Mucosa of rectum (tissue), 2 donors: Measurements from ENCODE around the gene AIPL1.

Experiments
- H3K27ac ChIP-seq, 2 donors: one replicate each; pipeline ENCODE4 v1.7.0; 2013; ENCODE audit warnings: inconsistent platforms in 2 of 2, low read depth in 2 of 2, low read length in 2 of 2
- H3K27me3 ChIP-seq, 2 donors: one replicate each; pipeline ENCODE4 v1.7.0; 2013; ENCODE audit warnings: low read length in 2 of 2; ENCODE audit not compliant: control insufficient read depth in 2 of 2, insufficient read depth in 2 of 2
- H3K36me3 ChIP-seq, 2 donors: one replicate each; pipeline ENCODE4 v1.7.0; 2013; ENCODE audit warnings: low read length in 2 of 2; ENCODE audit not compliant: control insufficient read depth in 2 of 2, insufficient read depth in 2 of 2
- H3K4me1 ChIP-seq, 2 donors: one replicate each; pipeline ENCODE4 v1.7.0; 2013; ENCODE audit warnings: low read length in 2 of 2, mild to moderate bottlenecking in 1 of 2; ENCODE audit not compliant: control insufficient read depth in 2 of 2, insufficient read depth in 2 of 2
- H3K4me3 ChIP-seq, 2 donors: one replicate each; pipeline ENCODE4 v1.7.0; 2013; ENCODE audit warnings: low read length in 2 of 2
- H3K9ac ChIP-seq, 2 donors: one replicate each; pipeline ENCODE4 v1.7.0; 2013; ENCODE audit warnings: low read length in 2 of 2, low read depth in 1 of 2, mild to moderate bottlenecking in 1 of 2
- H3K9me3 ChIP-seq, 2 donors: one replicate each; pipeline ENCODE4 v1.7.0; 2013; ENCODE audit warnings: low read length in 2 of 2; ENCODE audit not compliant: control insufficient read depth in 2 of 2
- donor health status: healthy.
- donor health status: Normal muscosa, but diverticular disease.

The AIPL1 gene

DNA sequence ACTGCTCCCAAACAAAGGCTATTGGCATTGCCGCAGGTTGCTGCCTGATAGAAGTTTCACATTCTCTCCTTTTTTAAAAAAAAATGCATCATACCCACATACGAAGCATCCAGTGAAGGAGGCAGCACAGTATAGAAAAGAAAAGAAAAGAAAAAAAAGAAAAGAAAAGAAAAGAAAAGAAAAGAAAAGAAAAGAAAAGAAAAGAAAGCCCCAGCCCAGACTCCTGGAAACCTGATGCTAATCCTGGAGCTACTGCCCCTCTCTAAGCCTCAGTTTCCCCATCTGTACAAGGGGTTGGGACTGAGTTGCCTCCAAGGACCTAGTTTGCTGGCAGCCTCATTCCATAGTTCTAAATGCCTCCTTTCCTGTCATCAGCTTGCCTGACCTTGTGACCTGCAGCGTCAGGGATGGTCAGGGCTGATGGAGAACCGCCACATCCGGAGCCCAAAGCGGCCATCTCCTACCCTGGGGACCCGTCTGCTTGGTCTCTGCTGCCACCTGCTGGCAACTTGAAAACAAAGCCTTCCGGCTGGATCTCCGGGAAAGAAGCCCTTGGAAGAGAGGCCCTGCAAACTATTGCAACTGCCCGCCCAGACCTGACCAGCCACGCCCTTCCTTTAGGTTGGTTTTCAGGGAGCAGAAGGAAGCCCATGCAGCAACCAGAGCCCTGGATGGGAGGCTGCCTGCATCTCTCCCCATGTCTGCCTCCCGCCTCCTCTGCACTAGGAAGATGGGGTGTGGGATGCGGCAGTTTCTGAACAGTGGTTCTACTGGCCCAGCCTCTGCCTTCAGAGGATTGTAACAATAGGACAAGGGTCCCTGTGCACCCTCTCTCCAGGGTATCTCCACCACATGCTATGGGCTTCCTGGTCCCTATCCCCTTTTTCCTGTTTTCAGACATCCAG lies 13.0 kb downstream of the AIPL1 start:
- H3K4me1 ChIP-seq: no peaks in the 10 kb centered on the region
- no peaks in the 10 kb centered on the region for H3K36me3 ChIP-seq
- H3K27ac ChIP-seq: no peak overlapping the region
- no peak overlapping the region for H3K9ac ChIP-seq
- no peaks in the 10 kb centered on the region for H3K9me3 ChIP-seq
- no peak overlapping the region for H3K4me3 ChIP-seq
- peaks cover 3 to 8% of the 10 kb centered on the region in 2 donors for H3K27me3 ChIP-seq

DNA sequence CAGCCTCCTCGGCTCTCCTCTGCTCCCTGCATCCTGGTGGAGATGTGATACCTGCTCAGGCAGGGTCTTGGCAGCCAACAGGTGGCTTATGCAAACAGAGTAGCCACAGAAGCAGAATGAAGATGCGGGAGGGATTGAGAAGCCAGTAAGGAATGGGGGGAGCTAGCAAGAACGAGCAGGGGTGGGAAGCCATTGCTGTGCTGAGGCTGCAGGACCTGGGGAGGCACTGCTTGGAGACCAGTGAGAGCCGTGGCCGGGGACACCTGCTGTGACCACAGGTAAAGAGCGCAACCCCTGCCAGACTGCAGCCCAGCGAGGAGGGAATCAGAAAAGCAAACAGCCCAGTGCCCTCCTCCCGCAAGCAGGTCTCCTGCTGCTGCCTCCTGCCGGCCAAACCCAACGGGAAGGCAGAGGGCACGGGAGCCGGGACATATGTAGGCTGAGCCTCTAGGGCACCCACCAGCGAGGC lies 14.7 kb downstream of the AIPL1 start:
- no peaks in the 10 kb centered on the region for H3K4me1 ChIP-seq
- H3K36me3 ChIP-seq: no peaks in the 10 kb centered on the region
- no peak overlapping the region for H3K9ac ChIP-seq
- H3K9me3 ChIP-seq: no peaks in the 10 kb centered on the region
- no peak overlapping the region for H3K4me3 ChIP-seq
- H3K27me3 ChIP-seq: peaks cover 3 to 8% of the 10 kb centered on the region in 2 donors
- no peak overlapping the region for H3K27ac ChIP-seq

DNA sequence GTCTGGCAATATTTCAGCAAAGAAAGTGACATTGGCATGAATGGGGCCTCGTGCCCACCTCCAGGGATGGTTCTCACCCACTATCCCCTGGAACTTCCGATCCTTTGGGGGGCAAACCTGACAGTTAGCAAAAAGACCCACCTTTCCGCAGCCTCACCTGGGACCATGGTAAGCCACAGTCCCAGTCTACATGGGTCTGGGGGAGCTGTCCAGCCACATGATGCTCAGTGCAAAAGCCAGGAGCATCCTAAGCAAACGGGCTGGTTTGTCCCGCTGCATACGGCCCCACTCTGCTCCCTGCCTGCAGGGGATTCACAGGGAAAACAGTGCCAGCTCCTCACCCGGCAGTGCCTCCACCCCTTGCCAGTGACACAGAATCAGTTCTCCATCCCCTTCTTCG lies 19.3 kb downstream of the AIPL1 start:
- H3K27ac ChIP-seq: no peak overlapping the region
- no peaks in the 10 kb centered on the region for H3K4me1 ChIP-seq
- H3K4me3 ChIP-seq: no peak overlapping the region
- no peak overlapping the region for H3K9ac ChIP-seq
- H3K9me3 ChIP-seq: no peaks in the 10 kb centered on the region
- H3K36me3 ChIP-seq: no peaks in the 10 kb centered on the region
- H3K27me3 ChIP-seq: peaks cover 5 to 9% of the 10 kb centered on the region in 2 donors

DNA sequence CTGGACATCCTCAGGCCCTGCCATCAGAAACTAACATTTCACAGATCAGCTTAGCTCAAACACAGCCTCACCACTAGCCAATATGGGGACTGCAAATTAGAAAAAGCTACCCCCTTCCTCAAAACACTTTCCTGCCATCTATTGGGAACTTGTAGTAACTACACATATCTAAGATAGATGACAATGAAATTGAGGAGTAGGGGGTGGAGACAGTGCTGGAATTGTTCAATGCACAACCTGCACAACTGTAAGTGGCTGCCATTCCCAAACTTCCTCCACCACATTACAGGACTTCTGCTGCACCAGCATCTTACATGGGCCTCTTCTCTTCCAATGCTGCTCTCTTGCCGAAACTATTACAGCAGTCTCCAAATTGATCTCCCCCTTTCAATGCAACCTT lies 21.9 kb downstream of the AIPL1 start:
- Histone ChIP-seq H3K4me1 (no peaks in the 10 kb centered on the region), H3K4me3 (no peak overlapping the region), H3K9ac (no peak overlapping the region), H3K9me3 (no peaks in the 10 kb centered on the region), H3K27me3 (peaks cover 1 to 4% of the 10 kb centered on the region in 2 donors), H3K36me3 (no peaks in the 10 kb centered on the region), H3K27ac (no peak overlapping the region)

DNA sequence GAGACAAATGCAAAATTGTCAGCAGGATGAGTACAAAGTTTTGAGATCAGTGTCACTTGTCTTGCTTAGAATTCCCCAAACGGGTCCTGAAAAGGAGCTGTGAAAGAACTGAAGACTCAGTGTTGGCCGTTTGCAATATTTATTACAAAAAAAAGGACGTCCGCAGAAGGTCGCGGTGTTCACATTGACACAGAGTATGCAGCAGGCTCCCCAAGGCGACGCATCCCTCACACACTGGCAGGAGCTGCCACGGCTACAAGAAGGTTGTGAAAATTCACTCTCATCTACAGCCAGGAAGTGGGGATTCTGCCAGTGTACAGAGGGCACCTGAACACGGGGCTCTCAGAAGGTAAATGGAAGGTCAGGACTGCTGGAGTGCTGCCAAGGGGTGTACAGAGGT lies 26.2 kb downstream of the AIPL1 start:
- Histone ChIP-seq H3K4me3 (no peak overlapping the region), H3K27me3 (peaks cover 0 to 3% of the 10 kb centered on the region in 2 donors), H3K9me3 (no peaks in the 10 kb centered on the region), H3K4me1 (no peaks in the 10 kb centered on the region), H3K36me3 (no peaks in the 10 kb centered on the region), H3K27ac (no peak overlapping the region), H3K9ac (no peak overlapping the region)

DNA sequence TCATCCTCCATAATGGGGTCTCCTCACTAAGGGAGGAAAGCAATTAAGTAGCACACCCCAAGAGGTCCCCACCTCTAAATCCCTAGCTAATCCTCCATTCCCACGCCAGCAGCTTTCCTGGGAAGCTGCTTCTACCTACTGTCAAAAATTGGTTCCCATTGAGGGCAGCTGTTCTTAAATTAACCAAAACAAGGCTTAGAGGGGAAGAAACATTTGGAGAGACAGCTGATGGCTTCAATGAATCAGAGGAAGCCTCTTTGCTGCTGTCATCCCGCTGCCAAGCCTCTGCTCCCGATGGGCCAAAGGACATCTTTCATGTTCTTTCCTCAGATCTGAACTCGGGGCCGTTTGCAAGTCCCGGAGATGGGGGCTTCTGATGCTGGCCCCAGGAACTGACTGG lies 26.6 kb downstream of the AIPL1 start:
- no peaks in the 10 kb centered on the region for H3K36me3 ChIP-seq
- no peak overlapping the region for H3K9ac ChIP-seq
- H3K4me1 ChIP-seq: no peaks in the 10 kb centered on the region
- no peaks in the 10 kb centered on the region for H3K9me3 ChIP-seq
- H3K4me3 ChIP-seq: no peak overlapping the region
- H3K27me3 ChIP-seq: peaks cover 0 to 3% of the 10 kb centered on the region in 2 donors
- no peak overlapping the region for H3K27ac ChIP-seq

DNA sequence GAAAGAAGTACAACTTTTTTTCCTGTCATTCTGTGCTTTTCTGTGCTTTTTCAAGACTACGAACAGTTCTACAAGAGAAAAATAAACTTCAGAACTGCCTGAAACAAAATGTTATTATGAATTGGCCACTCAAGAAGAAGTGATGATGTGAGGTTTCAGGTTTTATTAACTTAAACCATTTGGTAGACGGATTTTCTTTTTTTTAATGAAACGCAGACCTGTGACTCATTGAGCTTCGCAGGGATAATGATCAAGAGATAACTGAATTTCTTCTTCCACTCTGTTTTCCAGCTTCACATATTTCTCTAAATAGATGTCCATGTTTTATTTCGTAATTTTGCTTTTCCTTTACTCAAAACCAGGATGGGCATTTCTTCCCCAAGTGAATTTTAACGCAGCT lies 32.7 kb downstream of the AIPL1 start:
- Histone ChIP-seq H3K9me3 (no peaks in the 10 kb centered on the region), H3K27me3 (peaks cover 3 to 6% of the 10 kb centered on the region in 2 donors)

DNA sequence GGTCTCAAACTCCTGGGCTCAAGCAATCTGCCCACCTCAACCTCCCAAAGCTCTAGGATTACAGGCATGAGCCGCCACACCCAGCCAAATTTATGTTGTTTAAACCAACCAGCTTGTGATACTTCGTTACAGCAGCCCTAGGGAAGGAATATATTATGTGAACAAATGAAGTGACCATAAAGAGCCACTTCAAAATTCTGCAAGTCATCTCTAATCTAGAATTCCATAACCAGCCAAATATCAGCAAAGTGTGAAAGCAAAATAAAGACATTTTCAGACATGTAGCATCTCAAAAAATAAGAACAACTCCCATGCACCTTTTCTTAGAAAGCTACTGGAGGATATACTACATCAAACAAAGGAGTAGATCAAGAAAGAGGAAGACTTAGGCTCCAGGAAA lies 36.0 kb downstream of the AIPL1 start:
- no peak overlapping the region for H3K27ac ChIP-seq
- no peak overlapping the region for H3K9ac ChIP-seq
- no peaks in the 10 kb centered on the region for H3K4me1 ChIP-seq
- peaks cover 4 to 10% of the 10 kb centered on the region in 2 donors for H3K27me3 ChIP-seq
- no peaks in the 10 kb centered on the region for H3K9me3 ChIP-seq
- H3K36me3 ChIP-seq: no peaks in the 10 kb centered on the region
- no peak overlapping the region for H3K4me3 ChIP-seq

More for the DNA sequence above, 32.7 kb downstream of the AIPL1 start:
- H3K36me3 ChIP-seq: no peaks in the 10 kb centered on the region
- H3K4me1 ChIP-seq: no peaks in the 10 kb centered on the region
- H3K27ac ChIP-seq: no peak overlapping the region
- no peak overlapping the region for H3K9ac ChIP-seq
- H3K4me3 ChIP-seq: no peak overlapping the region

DNA sequence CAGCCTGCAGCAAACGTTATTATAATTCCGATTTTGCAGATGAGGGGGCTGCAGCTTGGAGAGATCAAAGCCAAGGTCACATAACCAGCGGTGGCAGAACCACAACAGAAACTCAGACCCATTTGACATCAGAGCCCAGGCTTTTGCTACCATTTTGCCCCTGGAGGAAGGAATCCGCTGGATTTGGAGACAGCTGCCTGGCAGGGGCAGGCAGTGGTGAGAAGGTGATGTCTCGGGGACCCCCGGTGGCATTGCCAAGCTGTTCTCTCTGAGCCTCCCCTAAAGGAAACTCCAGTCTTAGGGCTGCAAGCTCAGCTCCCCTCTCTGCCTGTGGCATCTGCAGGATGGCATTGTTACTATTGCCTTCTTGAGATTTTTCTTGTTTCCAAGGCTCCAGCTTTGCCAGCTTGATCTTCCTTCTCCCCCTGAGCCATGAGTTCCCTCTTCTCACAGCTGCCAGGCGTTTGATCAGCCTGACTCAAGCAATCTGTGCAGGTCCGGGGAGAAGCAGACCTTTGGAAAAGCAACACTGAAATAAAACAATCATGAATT lies 40.8 kb downstream of the AIPL1 start:
- no peaks in the 10 kb centered on the region for H3K4me1 ChIP-seq
- H3K27ac ChIP-seq: no peak overlapping the region
- H3K9ac ChIP-seq: no peak overlapping the region
- no peaks in the 10 kb centered on the region for H3K9me3 ChIP-seq
- H3K36me3 ChIP-seq: no peaks in the 10 kb centered on the region
- H3K27me3 ChIP-seq: peaks cover 9 to 12% of the 10 kb centered on the region in 2 donors
- H3K4me3 ChIP-seq: no peak overlapping the region

DNA sequence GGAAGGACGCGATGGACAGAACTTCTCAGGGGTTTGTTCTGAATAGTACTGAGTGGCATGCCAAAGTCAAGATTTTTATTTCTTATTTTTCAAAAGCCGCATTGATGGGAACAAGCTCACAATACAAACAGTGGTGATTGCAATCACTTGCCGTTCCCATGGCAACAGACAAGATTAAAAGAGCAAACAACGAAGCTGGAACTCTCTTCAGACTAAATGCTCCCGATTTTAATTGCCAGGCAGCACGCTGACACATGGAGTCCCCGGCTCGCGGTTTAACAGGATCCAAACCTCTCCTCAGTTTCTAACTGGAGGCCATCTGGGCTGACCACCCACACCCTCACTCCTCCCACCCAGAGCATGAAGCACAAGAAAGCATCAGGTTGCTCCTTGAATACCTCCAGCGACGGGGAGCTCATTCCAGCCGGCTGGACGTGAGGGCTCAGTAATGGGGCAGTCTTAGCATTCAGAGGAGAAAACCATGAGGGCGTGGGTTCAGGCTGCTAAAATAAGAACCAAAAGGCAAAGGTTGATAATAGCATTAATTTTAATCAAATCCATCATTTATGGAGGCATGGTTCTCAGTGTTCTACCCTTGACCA lies 41.5 kb downstream of the AIPL1 start:
- no peak overlapping the region for H3K27ac ChIP-seq
- peaks cover 9 to 12% of the 10 kb centered on the region in 2 donors for H3K27me3 ChIP-seq
- H3K36me3 ChIP-seq: no peaks in the 10 kb centered on the region
- no peaks in the 10 kb centered on the region for H3K9me3 ChIP-seq
- no peak overlapping the region for H3K4me3 ChIP-seq
- H3K9ac ChIP-seq: no peak overlapping the region
- no peaks in the 10 kb centered on the region for H3K4me1 ChIP-seq
